Measurements from ENCODE around the gene TCF4. TPM values are rescaled to one million over a fixed set of nuclear protein-coding genes. Genes with fewer than 3 reads are reported as not detected.

Gene TCF4
- total and polyA plus RNA-seq, 2 experiments from 2014 or later, result 77.7 to 89.2 TPM

DNA sequence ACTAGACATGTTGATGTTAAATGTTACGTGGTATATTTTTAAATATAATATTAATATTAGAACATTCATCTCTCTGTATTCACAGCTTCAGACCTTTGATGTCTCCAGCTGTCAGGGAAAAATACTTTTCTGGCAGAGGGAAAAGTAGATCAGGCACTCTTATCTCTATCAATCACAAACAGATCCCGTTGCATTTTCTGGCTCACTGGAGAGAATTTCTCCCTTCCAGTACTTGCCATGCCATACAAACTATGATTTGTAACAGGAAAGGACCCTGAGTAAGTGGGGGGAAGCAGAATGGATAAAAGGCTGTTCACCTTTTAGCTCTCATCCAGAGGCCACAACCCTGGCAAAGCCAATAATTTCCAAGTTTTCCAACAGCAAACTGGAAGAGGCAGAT, 158.0 kb downstream of the TCF4 start:
- no peak for DNase-seq (ENCODE audit: low spot score)
- Histone ChIP-seq H3K27me3 (ENCODE audit: insufficient read depth) (no peaks in the 10 kb centered on the region), H3K36me3 (ENCODE audit: insufficient read depth) (no peaks in the 10 kb centered on the region), H2AFZ (no peak overlapping the region), H3K79me2 (replicated peaks; ENCODE audit: insufficient read depth) (peaks cover 89% of the 10 kb centered on the region), H3F3A (replicated peaks; ENCODE audit: low read depth) (no peaks in the 10 kb centered on the region; the same call in 1 of the 2 replicates), H3K9me2 (ENCODE audit: insufficient read depth) (peaks cover 11% of the 10 kb centered on the region), H3K4me2 (no peak overlapping the region), H3K4me1 (ENCODE audit: insufficient read depth) (peaks cover 23% of the 10 kb centered on the region), H3K27ac (ENCODE audit: low read depth) (no peak overlapping the region), H3K4me3 (no peak overlapping the region), H4K20me1 (replicated peaks; ENCODE audit: insufficient read depth) (no peaks in the 10 kb centered on the region)
- no peak for ATAC-seq
- Mint-ChIP-seq H3K27me3 (ENCODE audit: insufficient read depth, low read depth, poor library complexity) (no peaks in the 10 kb centered on the region), H3K4me3 (no peak overlapping the region), H3K36me3 (ENCODE audit: low read depth) (peaks cover 2% of the 10 kb centered on the region; the same call in 2 of the 3 replicates), H3K9me3 (no peaks in the 10 kb centered on the region), H3K4me1 (peaks cover 51% of the 10 kb centered on the region), H3K27ac (no peak overlapping the region)
- TF ChIP-seq, protein P1, sequence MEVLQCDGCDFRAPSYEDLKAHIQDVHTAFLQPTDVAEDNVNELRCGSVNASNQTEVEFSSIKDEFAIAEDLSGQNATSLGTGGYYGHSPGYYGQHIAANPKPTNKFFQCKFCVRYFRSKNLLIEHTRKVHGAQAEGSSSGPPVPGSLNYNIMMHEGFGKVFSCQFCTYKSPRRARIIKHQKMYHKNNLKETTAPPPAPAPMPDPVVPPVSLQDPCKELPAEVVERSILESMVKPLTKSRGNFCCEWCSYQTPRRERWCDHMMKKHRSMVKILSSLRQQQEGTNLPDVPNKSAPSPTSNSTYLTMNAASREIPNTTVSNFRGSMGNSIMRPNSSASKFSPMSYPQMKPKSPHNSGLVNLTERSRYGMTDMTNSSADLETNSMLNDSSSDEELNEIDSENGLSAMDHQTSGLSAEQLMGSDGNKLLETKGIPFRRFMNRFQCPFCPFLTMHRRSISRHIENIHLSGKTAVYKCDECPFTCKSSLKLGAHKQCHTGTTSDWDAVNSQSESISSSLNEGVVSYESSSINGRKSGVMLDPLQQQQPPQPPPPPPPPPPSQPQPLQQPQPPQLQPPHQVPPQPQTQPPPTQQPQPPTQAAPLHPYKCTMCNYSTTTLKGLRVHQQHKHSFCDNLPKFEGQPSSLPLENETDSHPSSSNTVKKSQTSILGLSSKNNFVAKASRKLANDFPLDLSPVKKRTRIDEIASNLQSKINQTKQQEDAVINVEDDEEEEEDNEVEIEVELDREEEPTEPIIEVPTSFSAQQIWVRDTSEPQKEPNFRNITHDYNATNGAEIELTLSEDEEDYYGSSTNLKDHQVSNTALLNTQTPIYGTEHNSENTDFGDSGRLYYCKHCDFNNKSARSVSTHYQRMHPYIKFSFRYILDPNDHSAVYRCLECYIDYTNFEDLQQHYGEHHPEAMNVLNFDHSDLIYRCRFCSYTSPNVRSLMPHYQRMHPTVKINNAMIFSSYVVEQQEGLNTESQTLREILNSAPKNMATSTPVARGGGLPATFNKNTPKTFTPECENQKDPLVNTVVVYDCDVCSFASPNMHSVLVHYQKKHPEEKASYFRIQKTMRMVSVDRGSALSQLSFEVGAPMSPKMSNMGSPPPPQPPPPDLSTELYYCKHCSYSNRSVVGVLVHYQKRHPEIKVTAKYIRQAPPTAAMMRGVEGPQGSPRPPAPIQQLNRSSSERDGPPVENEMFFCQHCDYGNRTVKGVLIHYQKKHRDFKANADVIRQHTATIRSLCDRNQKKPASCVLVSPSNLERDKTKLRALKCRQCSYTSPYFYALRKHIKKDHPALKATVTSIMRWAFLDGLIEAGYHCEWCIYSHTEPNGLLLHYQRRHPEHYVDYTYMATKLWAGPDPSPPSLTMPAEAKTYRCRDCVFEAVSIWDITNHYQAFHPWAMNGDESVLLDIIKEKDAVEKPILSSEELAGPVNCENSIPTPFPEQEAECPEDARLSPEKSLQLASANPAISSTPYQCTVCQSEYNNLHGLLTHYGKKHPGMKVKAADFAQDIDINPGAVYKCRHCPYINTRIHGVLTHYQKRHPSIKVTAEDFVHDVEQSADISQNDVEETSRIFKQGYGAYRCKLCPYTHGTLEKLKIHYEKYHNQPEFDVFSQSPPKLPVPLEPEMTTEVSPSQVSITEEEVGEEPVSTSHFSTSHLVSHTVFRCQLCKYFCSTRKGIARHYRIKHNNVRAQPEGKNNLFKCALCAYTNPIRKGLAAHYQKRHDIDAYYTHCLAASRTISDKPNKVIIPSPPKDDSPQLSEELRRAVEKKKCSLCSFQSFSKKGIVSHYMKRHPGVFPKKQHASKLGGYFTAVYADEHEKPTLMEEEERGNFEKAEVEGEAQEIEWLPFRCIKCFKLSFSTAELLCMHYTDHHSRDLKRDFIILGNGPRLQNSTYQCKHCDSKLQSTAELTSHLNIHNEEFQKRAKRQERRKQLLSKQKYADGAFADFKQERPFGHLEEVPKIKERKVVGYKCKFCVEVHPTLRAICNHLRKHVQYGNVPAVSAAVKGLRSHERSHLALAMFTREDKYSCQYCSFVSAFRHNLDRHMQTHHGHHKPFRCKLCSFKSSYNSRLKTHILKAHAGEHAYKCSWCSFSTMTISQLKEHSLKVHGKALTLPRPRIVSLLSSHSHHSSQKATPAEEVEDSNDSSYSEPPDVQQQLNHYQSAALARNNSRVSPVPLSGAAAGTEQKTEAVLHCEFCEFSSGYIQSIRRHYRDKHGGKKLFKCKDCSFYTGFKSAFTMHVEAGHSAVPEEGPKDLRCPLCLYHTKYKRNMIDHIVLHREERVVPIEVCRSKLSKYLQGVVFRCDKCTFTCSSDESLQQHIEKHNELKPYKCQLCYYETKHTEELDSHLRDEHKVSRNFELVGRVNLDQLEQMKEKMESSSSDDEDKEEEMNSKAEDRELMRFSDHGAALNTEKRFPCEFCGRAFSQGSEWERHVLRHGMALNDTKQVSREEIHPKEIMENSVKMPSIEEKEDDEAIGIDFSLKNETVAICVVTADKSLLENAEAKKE (CRISPR knock-in tag; IDR thresholded peaks at IDR 0.05), result no peak
- TF ChIP-seq EZH2phosphoT487 (IDR thresholded peaks at IDR 0.05; ENCODE audit: unreplicated experiment), result no peak
- no peak for TF ChIP-seq ZNF114 (CRISPR knock-in tag; IDR thresholded peaks at IDR 0.05)
- TF ChIP-seq POLR2AphosphoS5 (IDR thresholded peaks at IDR 0.05; ENCODE audit: low read depth), result no peak
- TF ChIP-seq, protein P2, sequence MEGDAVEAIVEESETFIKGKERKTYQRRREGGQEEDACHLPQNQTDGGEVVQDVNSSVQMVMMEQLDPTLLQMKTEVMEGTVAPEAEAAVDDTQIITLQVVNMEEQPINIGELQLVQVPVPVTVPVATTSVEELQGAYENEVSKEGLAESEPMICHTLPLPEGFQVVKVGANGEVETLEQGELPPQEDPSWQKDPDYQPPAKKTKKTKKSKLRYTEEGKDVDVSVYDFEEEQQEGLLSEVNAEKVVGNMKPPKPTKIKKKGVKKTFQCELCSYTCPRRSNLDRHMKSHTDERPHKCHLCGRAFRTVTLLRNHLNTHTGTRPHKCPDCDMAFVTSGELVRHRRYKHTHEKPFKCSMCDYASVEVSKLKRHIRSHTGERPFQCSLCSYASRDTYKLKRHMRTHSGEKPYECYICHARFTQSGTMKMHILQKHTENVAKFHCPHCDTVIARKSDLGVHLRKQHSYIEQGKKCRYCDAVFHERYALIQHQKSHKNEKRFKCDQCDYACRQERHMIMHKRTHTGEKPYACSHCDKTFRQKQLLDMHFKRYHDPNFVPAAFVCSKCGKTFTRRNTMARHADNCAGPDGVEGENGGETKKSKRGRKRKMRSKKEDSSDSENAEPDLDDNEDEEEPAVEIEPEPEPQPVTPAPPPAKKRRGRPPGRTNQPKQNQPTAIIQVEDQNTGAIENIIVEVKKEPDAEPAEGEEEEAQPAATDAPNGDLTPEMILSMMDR (conservative IDR thresholded peaks at IDR 0.05; ENCODE audit: low read depth in 2 of 2), result no peak
- TF ChIP-seq JUNB (IDR thresholded peaks at IDR 0.05; ENCODE audit: unreplicated experiment), result no peak
- no peak for TF ChIP-seq ZNF331 (CRISPR knock-in tag; IDR thresholded peaks at IDR 0.05; ENCODE audit: low read depth)
- TF ChIP-seq, protein P3, sequence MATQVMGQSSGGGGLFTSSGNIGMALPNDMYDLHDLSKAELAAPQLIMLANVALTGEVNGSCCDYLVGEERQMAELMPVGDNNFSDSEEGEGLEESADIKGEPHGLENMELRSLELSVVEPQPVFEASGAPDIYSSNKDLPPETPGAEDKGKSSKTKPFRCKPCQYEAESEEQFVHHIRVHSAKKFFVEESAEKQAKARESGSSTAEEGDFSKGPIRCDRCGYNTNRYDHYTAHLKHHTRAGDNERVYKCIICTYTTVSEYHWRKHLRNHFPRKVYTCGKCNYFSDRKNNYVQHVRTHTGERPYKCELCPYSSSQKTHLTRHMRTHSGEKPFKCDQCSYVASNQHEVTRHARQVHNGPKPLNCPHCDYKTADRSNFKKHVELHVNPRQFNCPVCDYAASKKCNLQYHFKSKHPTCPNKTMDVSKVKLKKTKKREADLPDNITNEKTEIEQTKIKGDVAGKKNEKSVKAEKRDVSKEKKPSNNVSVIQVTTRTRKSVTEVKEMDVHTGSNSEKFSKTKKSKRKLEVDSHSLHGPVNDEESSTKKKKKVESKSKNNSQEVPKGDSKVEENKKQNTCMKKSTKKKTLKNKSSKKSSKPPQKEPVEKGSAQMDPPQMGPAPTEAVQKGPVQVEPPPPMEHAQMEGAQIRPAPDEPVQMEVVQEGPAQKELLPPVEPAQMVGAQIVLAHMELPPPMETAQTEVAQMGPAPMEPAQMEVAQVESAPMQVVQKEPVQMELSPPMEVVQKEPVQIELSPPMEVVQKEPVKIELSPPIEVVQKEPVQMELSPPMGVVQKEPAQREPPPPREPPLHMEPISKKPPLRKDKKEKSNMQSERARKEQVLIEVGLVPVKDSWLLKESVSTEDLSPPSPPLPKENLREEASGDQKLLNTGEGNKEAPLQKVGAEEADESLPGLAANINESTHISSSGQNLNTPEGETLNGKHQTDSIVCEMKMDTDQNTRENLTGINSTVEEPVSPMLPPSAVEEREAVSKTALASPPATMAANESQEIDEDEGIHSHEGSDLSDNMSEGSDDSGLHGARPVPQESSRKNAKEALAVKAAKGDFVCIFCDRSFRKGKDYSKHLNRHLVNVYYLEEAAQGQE (IDR thresholded peaks at IDR 0.05; ENCODE audit: unreplicated experiment), result no peak
- TF ChIP-seq NANOG (IDR thresholded peaks at IDR 0.05; ENCODE audit: borderline replicate concordance), result no peak
- TF ChIP-seq, protein P4, sequence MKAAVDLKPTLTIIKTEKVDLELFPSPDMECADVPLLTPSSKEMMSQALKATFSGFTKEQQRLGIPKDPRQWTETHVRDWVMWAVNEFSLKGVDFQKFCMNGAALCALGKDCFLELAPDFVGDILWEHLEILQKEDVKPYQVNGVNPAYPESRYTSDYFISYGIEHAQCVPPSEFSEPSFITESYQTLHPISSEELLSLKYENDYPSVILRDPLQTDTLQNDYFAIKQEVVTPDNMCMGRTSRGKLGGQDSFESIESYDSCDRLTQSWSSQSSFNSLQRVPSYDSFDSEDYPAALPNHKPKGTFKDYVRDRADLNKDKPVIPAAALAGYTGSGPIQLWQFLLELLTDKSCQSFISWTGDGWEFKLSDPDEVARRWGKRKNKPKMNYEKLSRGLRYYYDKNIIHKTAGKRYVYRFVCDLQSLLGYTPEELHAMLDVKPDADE (IDR thresholded peaks at IDR 0.05), result no peak
- no peak for TF ChIP-seq STAT1 (IDR thresholded peaks at IDR 0.05; ENCODE audit: unreplicated experiment)
- TF ChIP-seq CREB1 (CRISPR knock-in tag; IDR thresholded peaks at IDR 0.05; ENCODE audit: low read depth), result no peak
- TF ChIP-seq EZH2 (IDR thresholded peaks at IDR 0.05; ENCODE audit: low read depth, unreplicated experiment), result no peak

Measured in GM23338 (cell line).